K562 (cell line): ENCODE data around the gene HMCN2. TPM values are rescaled to one million over a fixed set of nuclear protein-coding genes. Genes with fewer than 3 reads are reported as not detected.

Experiments used
- ATAC-seq: fragments of 200-7000 bp; cut with Tn5 transposase; 3 replicates; pipeline ENCODE4 v1.9.1; 2020; ENCODE audit warnings: moderate library complexity
- BruUV-seq: library from RNA; stranded (reverse); fragments of 400-500 nt; replicated peaks from 2 replicates; lab custom pipeline; 2021; lab: Mats Ljungman, UMichigan
- CTCF ChIA-PET: fragments of 300-600 bp; formaldehyde crosslinking; extraction: SDS; loops from one replicate; lab custom pipeline; 2021; ENCODE audit warnings: low intra/inter-chr PET ratio; lab: Yijun Ruan, JAX
- POLR2A ChIA-PET: fragments of 300-600, 350-650 bp; sonication (Branson Sonifier 250); formaldehyde crosslinking; extraction: SDS; loops from one replicate; lab custom pipeline; 2021; ENCODE audit warnings: antibody characterized with exemption, inconsistent platforms; lab: Yijun Ruan, JAX
- DNase-seq, 4 experiments: peaks; one replicate each; pipeline versions ENCODE4 v3.0.0 to v3.0.0-alpha.2; 2011 to 2018; ENCODE audit warnings: low spot score in 3 of 4, mixed read lengths in 3 of 4; ENCODE audit errors: extremely low read depth in 1 of 4
- FAIRE-seq: peaks from 2 replicates; lab custom pipeline; 2011; peaks lifted over from hg19 to GRCh38; lab: Jason Lieb, UNC
- H2AFZ ChIP-seq: 2 replicates; pipeline ENCODE4 v1.6.0; 2011; ENCODE audit warnings: low read depth, low read length, control low read depth, inconsistent platforms
- H3K27ac ChIP-seq: fragments of 200-600 bp; 3 replicates; pipeline ENCODE4 v1.8.0; 2011; ENCODE audit warnings: low read depth, mild to moderate bottlenecking, control low read depth, inconsistent platforms, low read length, moderate library complexity, mixed read lengths; ENCODE audit errors: extremely low read depth
- H3K27me3 ChIP-seq, 2 experiments: fragments of 300-600 bp in 1 of 2; 2 replicates in 1 of 2; 3 replicates in 1 of 2; pipeline versions ENCODE4 v1.6.0 to v1.8.0; 2011; ENCODE audit warnings: inconsistent platforms in 2 of 2, low read length in 2 of 2, mild to moderate bottlenecking in 1 of 2, mixed read lengths in 1 of 2, moderate library complexity in 1 of 2; ENCODE audit not compliant: control insufficient read depth in 2 of 2, insufficient read depth in 2 of 2
- H3K36me3 ChIP-seq: fragments of 300-600 bp; 3 replicates; pipeline ENCODE4 v1.8.0; 2011; ENCODE audit warnings: mild to moderate bottlenecking, low read length, inconsistent platforms; ENCODE audit not compliant: control insufficient read depth, insufficient read depth
- H3K4me1 ChIP-seq, 2 experiments: fragments of 200-600 bp in 1 of 2; replicated peaks in 1 of 2; 2 replicates in 1 of 2; 3 replicates in 1 of 2; pipeline versions ENCODE4 v1.5.1 to v1.8.0; 2011; ENCODE audit warnings: inconsistent platforms in 2 of 2, low read length in 2 of 2, mild to moderate bottlenecking in 1 of 2, mixed read lengths in 1 of 2, moderate library complexity in 1 of 2; ENCODE audit not compliant: control insufficient read depth in 2 of 2, insufficient read depth in 2 of 2
- H3K4me2 ChIP-seq: 2 replicates; pipeline ENCODE4 v1.6.1; 2011; ENCODE audit warnings: low read length, control low read depth, inconsistent platforms, mixed read lengths; ENCODE audit not compliant: insufficient read depth
- H3K4me3 ChIP-seq: fragments of 200-600 bp; sonication (generic), shearing (Covaris generic); 2 replicates; pipeline ENCODE4 v1.5.1; 2016; ENCODE audit warnings: control low read depth, inconsistent platforms
- H3K79me2 ChIP-seq: fragments of 200-600 bp; 3 replicates; pipeline ENCODE4 v1.8.0; 2011; ENCODE audit warnings: low read length, inconsistent platforms; ENCODE audit not compliant: control insufficient read depth, insufficient read depth
- H3K9ac ChIP-seq, 2 experiments: 2 replicates each; pipeline versions ENCODE4 v1.6.0 to v1.6.1; 2011; ENCODE audit warnings: low read depth in 2 of 2, low read length in 2 of 2, control low read depth in 1 of 2, inconsistent platforms in 1 of 2, mild to moderate bottlenecking in 1 of 2, mixed read lengths in 1 of 2; ENCODE audit not compliant: insufficient read depth in 1 of 2
- H3K9me1 ChIP-seq: one replicate; pipeline ENCODE4 v1.6.0; 2011; ENCODE audit warnings: inconsistent platforms, mild to moderate bottlenecking, low read length, moderate library complexity; ENCODE audit not compliant: control insufficient read depth, insufficient read depth
- H3K9me3 ChIP-seq: replicated peaks from 2 replicates; pipeline ENCODE4 v1.5.1; 2011; ENCODE audit warnings: low read depth, low read length, inconsistent platforms; ENCODE audit not compliant: control insufficient read depth, insufficient read depth
- H4K20me1 ChIP-seq: replicated peaks from 2 replicates; pipeline ENCODE4 v1.6.1; 2011; ENCODE audit warnings: low read length, inconsistent platforms, mixed read lengths; ENCODE audit not compliant: control insufficient read depth, insufficient read depth
- DIDO1 ChIP-seq: fragments of 450-650 bp; IDR thresholded peaks from 2 replicates; pipeline ENCODE4 v1.6.1; 2016; ENCODE audit warnings: low read depth, missing biosample characterization, missing genetic modification characterization
- NBN ChIP-seq: fragments of 450-650 bp; IDR thresholded peaks from 2 replicates; pipeline ENCODE4 v1.6.1; 2016; ENCODE audit warnings: low read depth, mild to moderate bottlenecking
- WGBS: fragments of 100-300 bp; shearing (Covaris generic); methylation state at CpG from one replicate; pipeline ENCODE4 v1.1.6; 2016; ENCODE audit warnings: low coverage, mixed read lengths; ENCODE audit not compliant: insufficient coverage; ENCODE audit errors: missing lambda C conversion rate; 5-methylcytosine and 5-hydroxymethylcytosine counted together
- in situ Hi-C: fragments of 300-500 bp; cut with MboI; formaldehyde crosslinking; loops from 4 replicates; pipeline ENCODE4 v1.15.0; 2018; ENCODE audit warnings: inconsistent platforms, mixed read lengths
- intact Hi-C: fragments of 100-400 bp; cut with micrococcal nuclease; formaldehyde crosslinking; loops from 2 replicates; pipeline ENCODE4 v1.14.2; 2022
- polyA plus RNA-seq, 8 experiments: library from polyadenylated mRNA; depleted of rRNA in 4 of 8; stranded (reverse) in 5 of 8; unstranded in 3 of 8; fragments of >200 nt; fragmentation: Nextera tagmentation in 2 of 8; fragmentation: Illumina TruSeq in 1 of 8; extraction: Ambion mirVana in 2 of 8; extraction: Trizol in 1 of 8; gene quantifications; 2 replicates each; pipeline versions ENCODE4 v1.2.1 to v1.2.3, GENCODE V29; 2011 to 2014; ENCODE audit warnings: inconsistent platforms in 1 of 8, missing spikeins in 1 of 8
- total RNA-seq, 7 experiments: library from RNA; depleted of rRNA in 6 of 7; stranded (reverse); fragments of >200 nt in 6 of 7; fragmentation: Illumina TruSeq in 2 of 7; extraction: Trizol in 2 of 7; gene quantifications; 2 replicates each; pipeline versions ENCODE4 v1.2.1 to v1.2.3, GENCODE V29; 2011 to 2021; ENCODE audit warnings: low replicate concordance in 1 of 7
- TF ChIP-seq, protein P1 (sequence below), 3 experiments: fragments of 200-800 bp in 1 of 3; fragments of 250-450 bp in 1 of 3; fragments of 450-650 bp in 1 of 3; sonication (Bioruptor Pico) in 1 of 3; sonication (Bioruptor generic) in 1 of 3; formaldehyde crosslinking in 1 of 3; IDR thresholded peaks; 2 replicates each; pipeline versions ENCODE4 v1.6.1 to v1.8.0; 2016 to 2022; ENCODE audit warnings: mild to moderate bottlenecking in 2 of 3, missing genetic modification characterization in 2 of 3, missing compliant biosample characterization in 1 of 3, moderate library complexity in 1 of 3

HMCN2 gene
- total and polyA plus RNA-seq, 9 of the 15 experiments (the other 6 are each of a cell fraction or from before 2014, with no cell fraction given), result 0.01 TPM; not detected in 8

DNA sequence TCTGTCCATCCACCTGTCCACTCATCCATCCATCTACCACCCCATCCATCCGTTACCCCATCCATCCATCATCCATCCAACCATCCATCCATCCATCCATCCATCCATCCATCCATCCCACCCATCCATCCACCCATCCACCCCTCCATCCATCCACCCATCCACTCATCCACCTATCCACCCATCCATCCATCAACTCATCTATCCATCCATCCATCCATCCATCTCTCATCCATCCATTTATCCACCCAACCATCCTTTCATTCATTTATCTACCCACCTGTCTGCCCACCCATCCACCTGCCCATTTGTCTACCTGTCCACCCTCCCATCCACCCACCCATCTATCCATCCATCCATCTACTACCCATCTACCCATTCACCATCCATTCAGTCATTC lies 95.1 kb downstream of the HMCN2 start:
- H3K4me1 ChIP-seq, result peaks cover 0 to 5% of the 10 kb centered on the region in 2 experiments; a peak in 2 of 5 replicates
- no peak overlapping the region for H3K27ac ChIP-seq
- ChIA-PET POLR2A (no interaction called here), CTCF (no interaction called here)
- BruUV-seq, result no TSS peak
- no peaks in the 10 kb centered on the region; the same call in 1 of the 2 replicates for H4K20me1 ChIP-seq
- in situ Hi-C loops (no loop called here), intact Hi-C loops (no loop called here)
- no peak for DNase-seq
- no peak overlapping the region for H2AFZ ChIP-seq
- H3K79me2 ChIP-seq, result no peaks in the 10 kb centered on the region
- H3K9me1 ChIP-seq, result no peaks in the 10 kb centered on the region
- no peak for ATAC-seq
- TF ChIP-seq NBN (no peak), DIDO1 (no peak)
- TF ChIP-seq, protein P1, sequence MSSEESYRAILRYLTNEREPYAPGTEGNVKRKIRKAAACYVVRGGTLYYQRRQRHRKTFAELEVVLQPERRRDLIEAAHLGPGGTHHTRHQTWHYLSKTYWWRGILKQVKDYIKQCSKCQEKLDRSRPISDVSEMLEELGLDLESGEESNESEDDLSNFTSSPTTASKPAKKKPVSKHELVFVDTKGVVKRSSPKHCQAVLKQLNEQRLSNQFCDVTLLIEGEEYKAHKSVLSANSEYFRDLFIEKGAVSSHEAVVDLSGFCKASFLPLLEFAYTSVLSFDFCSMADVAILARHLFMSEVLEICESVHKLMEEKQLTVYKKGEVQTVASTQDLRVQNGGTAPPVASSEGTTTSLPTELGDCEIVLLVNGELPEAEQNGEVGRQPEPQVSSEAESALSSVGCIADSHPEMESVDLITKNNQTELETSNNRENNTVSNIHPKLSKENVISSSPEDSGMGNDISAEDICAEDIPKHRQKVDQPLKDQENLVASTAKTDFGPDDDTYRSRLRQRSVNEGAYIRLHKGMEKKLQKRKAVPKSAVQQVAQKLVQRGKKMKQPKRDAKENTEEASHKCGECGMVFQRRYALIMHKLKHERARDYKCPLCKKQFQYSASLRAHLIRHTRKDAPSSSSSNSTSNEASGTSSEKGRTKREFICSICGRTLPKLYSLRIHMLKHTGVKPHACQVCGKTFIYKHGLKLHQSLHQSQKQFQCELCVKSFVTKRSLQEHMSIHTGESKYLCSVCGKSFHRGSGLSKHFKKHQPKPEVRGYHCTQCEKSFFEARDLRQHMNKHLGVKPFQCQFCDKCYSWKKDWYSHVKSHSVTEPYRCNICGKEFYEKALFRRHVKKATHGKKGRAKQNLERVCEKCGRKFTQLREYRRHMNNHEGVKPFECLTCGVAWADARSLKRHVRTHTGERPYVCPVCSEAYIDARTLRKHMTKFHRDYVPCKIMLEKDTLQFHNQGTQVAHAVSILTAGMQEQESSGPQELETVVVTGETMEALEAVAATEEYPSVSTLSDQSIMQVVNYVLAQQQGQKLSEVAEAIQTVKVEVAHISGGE (CRISPR knock-in tag; IDR thresholded peaks at IDR 0.05), result no peak
- H3K36me3 ChIP-seq, result no peaks in the 10 kb centered on the region
- no peak for FAIRE-seq
- no peak overlapping the region for H3K4me2 ChIP-seq
- WGBS, result 0% methylated on average over 1 of the region's 1 CpG
- H3K9me3 ChIP-seq, result no peaks in the 10 kb centered on the region
- no peak overlapping the region for H3K4me3 ChIP-seq
- H3K9ac ChIP-seq, result no peak overlapping the region
- H3K27me3 ChIP-seq, result peaks cover 3 to 33% of the 10 kb centered on the region in 2 experiments; a peak in 3 of 5 replicates
